HG02938 (cell line): ENCODE measurements around the gene UVRAG.
"Not testable (repeated sequence)": the region's sequence is repeated elsewhere in the genome, so short reads cannot be mapped to it uniquely, and the experiment has no call there.

Source experiments
- ATAC-seq: cut with Tn5 transposase; IDR thresholded peaks from one replicate; pipeline ENCODE4 v1.9.1; 2021; ENCODE audit warnings: mild to moderate bottlenecking, moderate library complexity; ENCODE audit not compliant: unreplicated experiment

UVRAG gene

DNA sequence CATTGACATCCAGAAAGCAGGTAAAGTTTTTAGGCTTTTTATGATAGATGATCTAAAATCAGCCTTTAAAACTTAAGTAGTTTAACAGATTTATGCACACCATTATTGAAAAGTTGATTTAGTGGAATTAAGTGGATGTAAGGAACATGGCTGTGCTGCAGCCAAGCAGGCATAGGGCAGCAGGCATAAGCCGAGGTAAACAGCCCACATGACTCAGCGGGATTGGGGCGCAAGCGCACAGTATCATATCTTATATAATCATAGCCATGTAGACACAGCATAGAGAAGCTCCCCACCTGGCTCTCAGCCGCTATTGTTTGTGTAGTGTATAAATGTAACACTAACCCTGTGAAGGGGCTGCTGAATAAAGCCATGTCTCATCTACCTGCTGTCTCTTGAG, 233.8 kb downstream of the UVRAG start:
- no peak for ATAC-seq

DNA sequence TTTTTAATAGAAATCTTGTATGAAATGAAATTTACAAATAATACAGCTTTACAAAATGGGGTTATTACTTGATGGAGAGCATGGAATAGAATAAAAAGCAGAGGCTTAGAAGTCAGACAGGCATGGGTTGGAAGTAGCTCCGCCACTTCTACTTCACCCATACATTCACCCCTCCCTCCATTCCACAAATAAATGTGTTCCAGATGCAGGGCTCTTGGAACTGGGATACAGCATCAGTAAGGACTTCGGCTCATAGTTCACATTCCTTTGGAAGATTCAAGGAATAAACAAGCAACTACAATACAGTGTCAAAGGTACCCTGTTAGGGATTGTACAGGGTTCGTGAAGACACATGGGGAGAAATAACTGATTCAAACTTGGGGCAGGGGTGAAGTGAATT, 234.5 kb downstream of the UVRAG start:
- ATAC-seq = no peak

DNA sequence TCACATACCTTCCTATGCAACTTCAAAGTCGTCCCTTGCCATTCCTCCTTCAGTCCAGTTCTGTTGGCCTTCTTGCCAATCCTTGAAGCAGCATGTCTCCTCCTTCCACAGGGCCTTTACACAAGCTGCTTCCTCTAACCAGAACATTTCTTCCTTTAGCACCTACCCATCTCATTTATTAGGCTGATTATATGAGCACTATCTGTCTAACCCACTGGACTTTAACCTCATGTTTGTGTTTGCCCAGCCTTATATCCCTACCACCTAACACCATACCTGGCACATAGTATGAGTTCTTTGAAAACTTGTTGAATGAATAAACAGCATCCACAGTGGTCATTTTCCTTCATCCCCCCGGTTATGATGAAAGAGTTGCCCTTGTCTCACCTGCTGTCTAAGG, 236.9 kb downstream of the UVRAG start:
- no peak for ATAC-seq

DNA sequence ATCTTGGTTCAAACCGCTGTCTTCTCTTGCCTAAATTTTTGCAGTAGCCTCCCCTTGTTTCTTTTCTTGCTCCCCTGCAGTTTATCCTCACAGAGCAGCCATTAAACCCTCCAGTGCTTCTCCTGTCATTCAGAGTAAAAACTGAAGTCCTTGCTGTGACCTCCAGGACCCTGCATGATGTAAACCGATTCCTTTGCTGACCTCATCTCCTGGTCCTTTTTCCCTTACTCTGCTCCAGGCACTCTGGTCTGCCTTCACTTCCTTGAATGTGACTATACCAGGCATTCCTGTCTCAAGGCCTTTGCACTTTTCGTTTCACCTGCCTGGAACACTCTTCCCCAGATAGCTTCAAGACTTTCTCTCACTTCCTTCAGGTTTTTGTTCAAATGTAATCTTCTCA, 239.3 kb downstream of the UVRAG start:
- no peak for ATAC-seq

DNA sequence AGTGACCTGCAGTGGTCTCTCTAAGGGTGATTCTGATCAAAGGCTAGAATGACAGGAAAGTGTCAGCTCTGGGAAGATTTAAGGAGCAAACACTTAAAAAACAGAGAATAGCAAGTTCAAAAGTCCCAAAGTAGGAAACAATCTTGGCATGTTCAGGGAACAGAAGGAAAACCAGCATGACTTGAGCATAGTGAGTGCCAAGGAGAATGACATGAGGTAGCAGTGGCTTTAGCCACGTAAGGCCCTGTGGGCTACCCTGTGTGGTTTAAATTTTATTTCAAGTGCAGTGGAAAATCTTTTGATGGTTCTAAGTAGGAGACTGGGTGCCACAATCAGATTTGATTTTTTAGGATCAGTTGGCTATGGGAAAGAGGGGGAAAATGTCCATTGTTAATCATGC, 241.9 kb downstream of the UVRAG start:
- no peak for ATAC-seq

DNA sequence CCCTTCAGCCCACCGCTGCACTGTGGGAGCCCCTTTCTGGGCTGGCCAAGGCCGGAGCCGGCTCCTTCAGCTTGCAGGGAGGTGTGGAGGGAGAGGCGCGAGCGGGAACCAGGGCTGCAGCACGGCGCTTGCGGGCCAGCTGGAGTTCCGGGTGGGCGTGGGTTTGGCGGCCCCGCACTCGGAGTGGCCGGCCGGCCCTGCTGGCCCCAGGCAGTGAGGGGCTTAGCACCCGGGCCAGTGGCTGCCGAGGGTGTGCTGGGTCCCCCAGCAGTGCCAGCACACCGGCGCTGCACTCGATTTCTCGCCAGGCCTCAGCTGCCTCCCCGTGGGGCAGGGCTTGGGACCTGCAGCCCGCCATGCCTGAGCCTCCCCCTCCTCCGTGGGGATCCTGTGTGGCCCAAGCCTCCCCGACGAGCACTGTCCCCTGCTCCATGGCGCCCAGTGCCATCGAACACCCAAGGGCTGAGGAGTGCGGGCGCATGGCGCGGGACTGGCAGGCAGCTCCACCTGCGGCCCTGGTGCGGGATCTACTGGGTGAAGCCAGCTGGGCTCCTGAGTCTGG, 245.5 kb downstream of the UVRAG start:
- not testable (repeated sequence) for ATAC-seq

DNA sequence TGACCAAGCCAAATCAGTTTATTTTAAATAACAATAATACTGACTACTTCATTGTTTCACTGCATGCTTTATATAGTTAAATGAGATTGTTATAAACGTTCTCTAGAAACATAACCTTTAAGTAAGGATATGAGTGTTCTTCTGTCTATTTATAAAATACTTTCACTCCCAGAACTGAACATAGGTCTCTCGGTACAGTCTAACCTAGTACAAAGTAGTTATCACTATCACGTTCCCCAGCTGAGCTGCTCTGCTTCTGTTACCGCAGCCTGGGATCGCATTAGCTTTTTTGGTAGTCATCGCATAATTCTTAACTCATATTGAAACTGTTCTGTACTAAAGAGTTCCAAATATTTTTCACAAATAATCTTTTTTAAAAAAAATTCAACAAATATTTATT, 247.7 kb downstream of the UVRAG start:
- peak; percentile 99 for ATAC-seq

DNA sequence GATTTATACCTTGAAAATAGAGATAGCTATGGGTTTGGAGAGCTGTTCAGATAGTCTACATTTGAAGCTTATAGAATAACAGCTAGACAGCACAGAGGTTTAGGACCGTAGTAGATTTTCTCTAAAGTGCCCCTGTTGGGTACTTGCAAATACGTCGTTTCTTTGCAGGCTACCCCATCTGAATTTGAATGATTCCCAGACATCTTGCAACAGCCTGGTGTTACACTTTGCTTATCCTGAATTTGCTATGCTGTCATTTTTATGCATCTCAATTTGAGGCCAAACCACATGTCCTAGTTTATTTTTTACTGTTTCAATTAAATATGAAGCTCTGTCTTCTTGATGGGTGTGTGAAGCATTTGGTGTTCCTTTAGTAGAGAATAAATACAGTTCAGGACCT, 249.2 kb downstream of the UVRAG start:
- no peak for ATAC-seq

DNA sequence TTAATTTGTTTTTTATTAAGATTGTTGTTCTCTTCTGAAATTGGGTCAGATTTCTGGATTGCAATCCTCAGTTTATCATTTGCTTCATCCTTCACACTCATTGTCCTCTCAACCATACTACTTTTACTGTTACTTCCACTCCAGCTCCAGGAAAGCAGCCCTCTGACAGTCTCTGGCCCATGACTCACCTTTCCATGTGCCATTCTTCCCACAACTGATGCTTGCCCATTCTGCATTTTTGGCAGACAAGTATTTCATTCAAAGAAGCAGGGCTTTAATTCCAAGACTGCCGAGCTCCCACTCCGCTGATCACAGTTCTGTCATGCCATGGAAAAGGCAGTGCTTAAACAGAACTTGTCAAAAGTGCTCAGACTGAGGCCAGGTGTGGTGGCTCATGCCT, 252.1 kb downstream of the UVRAG start:
- ATAC-seq = no peak

DNA sequence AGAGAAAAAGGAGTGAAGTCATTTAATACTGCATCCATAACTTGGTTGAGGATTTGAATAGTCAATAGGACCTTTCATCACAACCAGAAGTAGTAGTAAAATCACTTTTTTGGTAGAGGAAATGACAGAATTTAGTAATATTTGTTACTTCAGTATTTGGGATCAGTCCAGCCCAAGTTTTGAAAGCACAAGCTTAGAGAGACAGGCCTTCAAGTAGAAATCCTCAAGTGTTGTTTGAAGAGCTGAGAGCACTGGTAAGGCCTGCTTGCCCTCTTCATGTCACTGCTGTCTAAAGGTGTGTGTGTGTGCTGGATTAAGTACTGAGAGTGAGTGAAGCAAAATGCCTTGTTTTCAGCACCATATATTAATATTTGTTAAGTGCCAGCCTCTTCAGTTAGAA, 254.0 kb downstream of the UVRAG start:
- ATAC-seq = no peak

DNA sequence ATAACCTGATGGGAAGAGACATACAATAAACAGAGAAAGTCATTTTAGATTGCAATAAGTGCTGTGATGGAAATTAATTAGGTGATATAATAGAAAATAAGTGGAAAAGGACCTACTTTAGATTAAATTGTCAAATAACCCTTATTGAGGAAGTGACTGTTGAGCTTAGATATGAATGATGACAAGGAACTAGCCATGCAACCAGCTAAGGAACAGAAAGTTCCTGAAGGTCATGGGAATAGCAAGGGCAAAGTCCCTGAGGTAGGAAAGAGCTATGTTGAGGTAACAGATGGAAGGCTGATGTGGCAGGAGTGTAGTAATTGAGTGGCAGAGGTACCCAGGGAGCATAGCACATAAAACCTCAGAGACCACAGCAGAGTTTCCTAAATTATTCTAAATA, 256.1 kb downstream of the UVRAG start:
- no peak for ATAC-seq

DNA sequence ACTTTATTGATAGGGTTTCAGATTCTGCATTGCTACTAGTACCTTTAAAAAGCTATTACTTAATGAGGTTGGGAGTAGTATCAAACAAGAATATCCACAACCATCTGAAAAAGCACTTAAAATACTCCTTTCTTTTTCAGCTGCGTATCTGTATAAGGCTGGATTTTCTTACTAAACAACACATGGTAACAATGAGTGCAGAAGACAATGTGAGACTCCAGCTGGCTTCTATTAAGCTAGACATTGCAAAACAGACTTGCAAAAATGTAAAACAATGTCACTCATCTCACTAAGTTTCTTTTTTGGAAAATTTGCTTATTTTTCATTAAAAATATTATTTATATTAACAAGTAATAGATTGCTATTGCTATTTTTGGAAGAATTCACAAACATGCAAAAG, 258.7 kb downstream of the UVRAG start:
- no peak for ATAC-seq

DNA sequence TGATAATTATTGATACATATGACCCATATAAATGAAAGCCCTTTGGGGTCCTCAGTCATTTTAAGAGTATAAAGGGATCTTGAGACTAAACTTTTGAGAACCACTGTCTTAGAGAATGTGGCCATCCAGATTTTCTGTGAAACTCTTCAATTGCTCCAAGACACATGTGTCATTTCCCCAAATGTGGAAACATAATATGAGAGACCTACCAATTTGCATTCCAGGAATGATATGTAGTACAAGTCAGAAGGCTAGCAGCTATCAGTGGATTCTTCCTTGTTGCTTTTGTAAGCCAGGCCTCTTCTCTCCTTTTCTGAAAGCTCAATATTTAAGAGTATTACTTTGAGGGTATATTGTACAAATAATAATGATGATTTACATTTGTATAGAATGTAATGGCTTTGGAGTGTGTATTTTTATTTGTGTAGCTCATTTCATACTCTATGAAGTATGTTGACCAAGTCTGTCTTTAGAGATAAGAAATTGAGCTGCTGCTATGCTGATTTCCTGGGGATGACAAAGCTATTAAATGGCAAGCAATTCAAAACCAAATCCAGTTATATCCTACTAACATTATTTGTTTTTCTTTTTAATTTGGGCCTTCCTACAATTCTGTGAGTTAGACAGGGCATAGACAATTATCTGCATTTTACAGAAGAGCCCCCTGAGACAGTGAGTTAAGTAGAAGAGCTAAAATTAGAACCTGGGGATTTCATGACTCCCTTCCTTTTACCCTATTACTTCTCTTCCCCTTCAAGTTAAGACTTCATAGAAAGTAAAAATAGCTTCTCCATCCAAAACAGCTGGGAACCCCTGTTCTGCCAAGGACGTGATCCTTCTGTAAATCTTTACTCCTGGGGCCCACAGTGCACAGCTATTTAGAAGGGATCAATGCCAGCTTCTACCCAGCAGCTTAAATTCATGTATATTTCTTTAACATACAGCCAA, 259.4 kb downstream of the UVRAG start:
- ATAC-seq = no peak

DNA sequence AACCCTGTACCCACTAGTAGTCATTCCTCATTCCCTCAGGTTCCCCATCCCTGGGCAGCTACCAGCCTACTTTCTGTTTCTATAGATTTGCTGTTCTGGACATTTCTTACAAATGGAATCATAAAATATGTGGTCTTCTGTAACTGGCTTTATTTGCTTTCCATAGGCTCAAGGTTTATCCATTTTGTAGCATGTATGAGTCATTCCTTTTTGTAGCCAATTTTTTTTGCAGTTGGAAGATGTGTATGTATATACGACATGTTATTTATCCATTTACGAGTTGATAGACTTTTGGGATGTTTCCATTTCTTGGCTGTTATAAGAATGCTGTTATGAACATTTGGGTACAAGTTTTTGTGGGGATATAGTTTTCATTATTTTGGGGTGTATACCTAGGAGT, 260.7 kb downstream of the UVRAG start:
- no peak for ATAC-seq

DNA sequence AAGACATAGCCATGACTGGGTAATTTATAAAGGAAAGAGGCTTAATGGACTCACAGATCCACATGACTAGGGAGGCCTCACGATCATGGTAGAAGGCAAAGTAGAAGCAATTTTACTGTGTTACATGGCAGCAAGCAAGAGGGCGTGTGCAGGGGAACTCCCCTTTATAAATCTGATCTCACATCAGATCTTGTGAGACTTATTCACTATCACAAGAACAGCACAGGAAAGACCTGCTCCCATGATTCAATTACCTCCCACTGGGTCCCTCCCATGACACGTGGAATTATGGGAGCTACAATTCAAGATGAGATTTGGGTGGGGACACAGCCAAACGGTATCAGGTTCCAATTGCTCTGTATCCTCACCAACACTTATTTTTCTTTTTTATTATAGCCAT, 261.2 kb downstream of the UVRAG start:
- ATAC-seq = not testable (repeated sequence)

DNA sequence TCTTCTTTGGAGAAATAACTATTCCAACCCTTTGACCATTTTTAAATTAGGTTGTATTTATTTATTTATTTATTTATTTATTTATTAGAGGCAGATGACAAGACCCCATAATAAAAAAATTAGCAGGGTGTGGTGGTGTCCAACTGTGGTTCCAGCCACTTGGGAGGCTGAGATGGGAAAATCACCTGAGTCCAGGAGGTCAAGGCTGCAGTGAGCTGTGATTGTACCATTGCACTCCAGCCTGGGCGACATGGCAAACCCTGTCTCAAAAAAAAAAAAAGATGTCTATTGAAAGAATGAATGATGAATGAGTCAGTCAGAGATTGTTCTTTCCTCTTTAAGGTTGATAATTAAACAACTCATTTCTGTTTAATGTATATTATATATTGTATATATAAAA, 261.7 kb downstream of the UVRAG start:
- ATAC-seq = no peak

DNA sequence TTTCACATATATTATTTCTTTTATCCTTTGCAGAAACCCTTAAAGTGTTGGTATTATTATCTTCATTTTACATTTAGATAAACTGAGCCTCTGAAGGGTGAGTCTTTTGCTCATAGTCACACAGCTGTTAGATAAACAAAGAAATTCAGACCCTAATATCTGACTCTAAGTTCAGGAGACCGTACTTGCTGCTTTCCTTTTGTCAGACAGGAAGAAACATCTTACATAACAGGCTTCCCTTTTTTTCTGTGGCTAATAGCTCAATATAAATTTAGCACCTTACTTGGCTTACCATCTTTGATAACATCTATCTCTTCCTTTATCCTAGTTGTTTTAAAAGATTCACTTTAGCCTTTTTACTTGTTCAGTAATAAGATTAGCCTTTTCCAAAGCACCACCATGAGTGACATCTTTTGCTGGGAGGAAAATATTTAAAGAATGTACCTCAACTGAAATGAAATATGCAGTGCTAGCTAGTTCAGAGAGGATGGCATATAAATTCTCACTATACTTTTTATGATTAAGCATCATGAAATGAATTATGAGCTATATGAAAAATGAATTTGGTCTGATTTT, 262.7 kb downstream of the UVRAG start:
- no peak for ATAC-seq

DNA sequence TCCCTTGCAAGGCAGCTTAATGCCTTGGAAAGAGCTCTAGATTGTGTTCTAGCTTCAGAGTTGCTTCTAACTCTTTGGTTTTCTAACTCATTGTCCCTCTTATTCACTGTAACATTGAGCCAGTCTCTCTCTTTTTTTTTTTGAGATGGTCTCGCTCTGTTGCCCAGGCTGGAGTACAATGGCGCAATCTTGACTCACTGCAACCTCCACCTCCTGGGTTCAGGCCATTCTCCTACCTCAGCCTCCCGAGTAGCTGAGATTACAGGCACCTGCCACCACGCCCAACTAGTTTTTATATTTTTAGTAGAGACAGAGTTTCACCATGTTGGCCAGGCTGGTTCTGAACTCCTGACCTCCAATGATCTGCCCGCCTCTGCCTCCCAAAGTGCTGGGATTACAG, 266.1 kb downstream of the UVRAG start:
- not testable (repeated sequence) for ATAC-seq

DNA sequence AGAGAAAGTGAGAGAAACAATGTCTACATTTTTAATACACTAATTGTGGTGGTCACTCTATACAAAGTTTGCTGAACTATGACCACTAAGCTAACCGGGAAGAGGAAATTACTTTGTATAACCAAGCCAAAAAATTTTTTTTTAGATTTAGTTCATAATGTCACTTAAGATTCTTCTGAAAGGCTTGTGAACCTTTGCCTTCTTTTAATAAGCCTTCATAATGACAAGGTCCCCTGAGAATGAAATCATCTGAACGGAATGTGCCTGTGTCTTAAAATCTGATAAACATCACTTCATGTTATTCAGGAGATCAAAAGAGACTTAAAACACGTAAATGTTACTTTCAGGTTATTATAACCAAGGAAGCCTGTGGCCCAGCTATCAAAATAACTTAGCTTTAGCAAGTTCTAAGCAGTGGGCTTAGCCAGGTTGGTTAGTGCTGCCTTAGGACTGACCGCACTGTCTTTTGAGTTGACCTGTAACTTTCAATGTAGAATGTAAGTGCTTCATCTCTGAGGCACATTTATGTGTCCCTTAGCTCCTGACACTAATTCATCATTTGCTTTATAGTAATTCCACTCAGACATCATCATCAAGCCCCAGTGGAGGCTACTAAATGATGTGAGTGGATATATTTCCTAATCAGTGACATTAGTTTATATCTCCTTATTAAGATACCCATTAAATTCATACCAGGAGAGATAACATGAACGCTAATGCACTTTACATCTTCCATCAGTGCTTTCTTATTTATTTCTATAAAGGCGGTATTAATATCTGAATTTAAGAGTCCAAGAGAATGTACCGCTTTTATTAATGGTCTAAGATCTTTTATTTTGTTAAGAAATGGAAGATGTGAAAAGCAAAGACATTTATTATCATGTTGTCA, 268.8 kb downstream of the UVRAG start:
- no peak for ATAC-seq

DNA sequence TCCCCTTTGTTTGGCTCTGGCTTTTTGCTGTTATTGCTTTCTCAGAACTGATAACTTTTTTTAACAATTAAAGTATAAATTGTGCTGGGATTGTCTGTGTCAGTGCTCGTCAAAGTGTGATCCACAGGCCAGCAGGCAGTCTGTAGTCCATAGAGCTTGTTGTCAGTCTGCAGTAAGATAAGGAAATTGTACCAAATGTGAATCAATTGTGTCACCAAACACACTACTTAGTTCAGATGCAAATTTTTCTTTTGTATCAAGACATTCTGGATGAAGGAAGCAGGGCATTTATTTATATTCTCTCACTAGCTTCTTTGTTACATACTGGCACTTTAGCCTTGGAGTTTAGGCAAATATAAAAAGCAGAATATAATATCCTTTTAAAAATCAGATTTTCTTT, 270.3 kb downstream of the UVRAG start:
- no peak for ATAC-seq
